GM12891 (cell line): ENCODE measurements around the gene ACTR1A.

ENCODE experiments used
- POLR2A ChIP-seq: IDR thresholded peaks from 2 replicates; pipeline ENCODE4 v1.6.1; 2011; ENCODE audit warnings: low read depth, low read length, control low read depth
- POLR2AphosphoS5 ChIP-seq: IDR thresholded peaks from 2 replicates; pipeline ENCODE4 v1.6.1; 2011; ENCODE audit warnings: low read depth, low read length, control low read depth
- SPI1 ChIP-seq: IDR thresholded peaks from 2 replicates; pipeline ENCODE4 v1.6.1; 2011; ENCODE audit warnings: low read depth, low read length, control low read depth

DNA sequence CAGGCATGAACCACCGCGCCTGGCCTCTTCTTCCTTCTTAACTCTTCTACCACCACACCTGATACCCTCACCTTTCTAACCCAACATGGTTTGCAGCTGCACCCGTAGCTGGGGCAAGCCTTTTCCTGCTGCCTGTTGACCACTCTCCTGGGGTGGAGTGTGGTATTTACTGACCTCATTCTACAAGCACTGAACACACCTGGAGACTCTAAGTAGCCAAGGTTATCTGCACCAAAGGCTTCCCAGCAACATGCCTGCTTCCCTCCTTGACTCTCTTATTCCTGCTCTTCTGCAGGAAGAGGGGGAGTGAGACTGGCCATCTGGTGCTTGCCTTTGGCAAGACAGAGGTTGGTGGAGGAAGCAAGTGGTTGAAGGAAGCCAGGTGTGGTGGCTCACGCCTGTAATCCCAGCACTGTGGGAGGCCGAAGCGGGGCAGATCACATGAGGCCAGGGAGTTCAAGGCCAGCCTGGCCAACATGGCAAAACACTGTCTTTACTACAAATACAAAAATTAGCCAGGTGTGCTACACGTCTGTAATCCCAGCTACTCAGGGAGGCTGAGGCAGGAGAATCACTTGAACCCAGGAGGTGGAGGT is 10.1 kb downstream of the ACTR1A start:
- TF ChIP-seq POLR2A: no peak
- no peak for TF ChIP-seq POLR2AphosphoS5
- TF ChIP-seq SPI1: no peak
